ENCODE results near the gene FIGN. TPM values are rescaled to one million over a fixed set of nuclear protein-coding genes. Genes with fewer than 3 reads are reported as not detected.

The FIGN gene
- total RNA-seq, 1 donor: 3.5 TPM

DNA sequence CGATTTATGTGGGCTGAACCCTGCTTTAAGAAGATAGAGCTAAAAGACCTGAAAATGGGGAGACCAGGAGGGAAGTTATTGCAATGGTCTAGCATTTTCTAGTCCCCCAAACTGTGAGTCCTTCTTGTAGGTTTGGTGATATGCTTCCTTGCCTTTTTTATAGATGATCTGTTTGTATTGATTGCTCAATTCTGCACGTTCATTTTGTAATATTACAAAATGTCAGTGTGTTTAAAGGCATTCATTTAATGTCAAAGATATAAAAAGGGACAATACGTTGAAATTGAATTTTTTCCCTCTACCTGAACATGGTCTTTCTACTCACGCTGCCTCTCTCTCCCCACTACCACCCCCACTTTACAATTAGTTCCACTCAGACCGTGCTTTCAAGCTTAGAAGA, 5.6 kb upstream of the FIGN start:
- H3K4me3 ChIP-seq (ENCODE audit: low read depth, low read length): no peak overlapping the region
- DNase-seq (ENCODE audit: low read depth): no peak
- TF ChIP-seq, protein P1, sequence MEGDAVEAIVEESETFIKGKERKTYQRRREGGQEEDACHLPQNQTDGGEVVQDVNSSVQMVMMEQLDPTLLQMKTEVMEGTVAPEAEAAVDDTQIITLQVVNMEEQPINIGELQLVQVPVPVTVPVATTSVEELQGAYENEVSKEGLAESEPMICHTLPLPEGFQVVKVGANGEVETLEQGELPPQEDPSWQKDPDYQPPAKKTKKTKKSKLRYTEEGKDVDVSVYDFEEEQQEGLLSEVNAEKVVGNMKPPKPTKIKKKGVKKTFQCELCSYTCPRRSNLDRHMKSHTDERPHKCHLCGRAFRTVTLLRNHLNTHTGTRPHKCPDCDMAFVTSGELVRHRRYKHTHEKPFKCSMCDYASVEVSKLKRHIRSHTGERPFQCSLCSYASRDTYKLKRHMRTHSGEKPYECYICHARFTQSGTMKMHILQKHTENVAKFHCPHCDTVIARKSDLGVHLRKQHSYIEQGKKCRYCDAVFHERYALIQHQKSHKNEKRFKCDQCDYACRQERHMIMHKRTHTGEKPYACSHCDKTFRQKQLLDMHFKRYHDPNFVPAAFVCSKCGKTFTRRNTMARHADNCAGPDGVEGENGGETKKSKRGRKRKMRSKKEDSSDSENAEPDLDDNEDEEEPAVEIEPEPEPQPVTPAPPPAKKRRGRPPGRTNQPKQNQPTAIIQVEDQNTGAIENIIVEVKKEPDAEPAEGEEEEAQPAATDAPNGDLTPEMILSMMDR (IDR thresholded peaks at IDR 0.05; ENCODE audit: insufficient read depth, low read depth, low read length): no peak

DNA sequence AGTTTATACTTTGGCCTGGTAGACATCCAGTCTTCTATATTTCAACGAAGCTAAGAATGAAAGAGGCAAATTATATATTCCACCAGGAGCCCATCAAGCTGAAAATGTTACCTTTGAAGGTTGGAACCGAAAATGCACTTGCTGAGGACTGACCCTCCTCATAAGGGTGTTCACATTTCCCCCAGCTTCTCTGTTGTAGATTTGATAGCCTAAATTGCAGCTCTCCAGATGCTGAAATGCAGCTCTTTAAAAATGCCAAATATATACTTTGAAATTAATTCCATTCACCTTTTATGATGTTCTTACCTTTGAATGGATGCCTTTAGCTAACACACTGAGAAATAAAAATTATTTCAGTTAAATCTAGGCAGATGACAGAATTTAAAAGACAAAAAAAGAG, 1.8 kb upstream of the FIGN start:
- DNase-seq (ENCODE audit: low read depth): no peak
- TF ChIP-seq, protein P1 (IDR thresholded peaks at IDR 0.05; ENCODE audit: insufficient read depth, low read depth, low read length): no peak
- no peak overlapping the region for H3K4me3 ChIP-seq (ENCODE audit: low read depth, low read length)

DNA sequence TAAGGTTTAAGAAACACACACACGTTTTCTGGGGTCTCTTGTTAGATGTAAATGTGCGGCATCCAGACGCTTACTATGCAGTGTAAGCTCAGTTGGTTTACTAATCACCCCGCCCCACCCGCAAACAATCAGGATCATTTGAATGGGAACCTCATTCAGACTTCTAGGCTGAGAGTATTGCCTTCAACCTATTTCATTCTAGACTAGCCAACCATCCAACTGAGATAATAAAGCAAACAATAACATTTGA, 1.3 kb upstream of the FIGN start:
- H3K4me3 ChIP-seq (ENCODE audit: low read depth, low read length): peak overlapping the region; percentile 93
- TF ChIP-seq, protein P1 (IDR thresholded peaks at IDR 0.05; ENCODE audit: insufficient read depth, low read depth, low read length): no peak
- no peak for DNase-seq (ENCODE audit: low read depth)

DNA sequence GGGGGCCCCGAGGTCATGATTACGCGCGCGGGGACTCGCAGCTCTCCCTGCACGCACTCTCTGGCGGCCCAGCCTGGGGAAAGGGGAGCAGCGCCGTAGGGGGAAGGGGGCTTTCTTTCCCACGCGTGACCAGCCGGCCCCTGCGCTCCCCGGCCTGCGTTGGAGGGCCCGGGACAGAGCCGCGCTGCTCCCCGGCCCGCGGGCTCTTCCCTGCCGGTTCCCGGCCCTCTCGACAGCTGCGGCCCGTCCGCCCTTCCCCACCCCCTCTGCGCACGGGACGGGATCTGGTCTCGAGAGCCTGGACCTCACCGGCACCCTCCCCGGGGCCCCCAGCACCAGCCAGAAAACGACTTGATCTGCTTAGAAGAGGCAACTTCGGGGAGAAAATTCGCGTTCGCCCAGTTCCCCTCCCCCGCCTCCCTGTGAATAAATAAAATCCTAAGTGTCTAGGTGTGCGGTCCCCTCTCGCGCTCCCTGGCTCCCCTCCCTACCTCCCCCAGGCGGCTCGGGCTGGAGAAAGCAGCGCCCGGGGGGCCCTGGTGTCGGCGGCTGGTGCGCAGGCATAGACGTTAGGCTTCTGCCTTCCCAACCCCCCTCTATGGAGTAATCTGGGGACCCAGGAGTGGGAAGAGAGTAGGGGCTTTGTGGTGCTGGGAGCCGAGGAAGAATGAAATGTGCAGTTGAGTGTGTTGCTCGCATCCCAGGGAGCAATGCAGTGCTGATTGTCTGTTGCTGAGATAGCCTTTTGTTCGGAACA, 803 bp upstream of the FIGN start:
- peak; percentile 29 for DNase-seq (ENCODE audit: low read depth)
- H3K4me3 ChIP-seq (ENCODE audit: low read depth, low read length): peak overlapping the region; percentile 93
- TF ChIP-seq, protein P1 (IDR thresholded peaks at IDR 0.05; ENCODE audit: insufficient read depth, low read depth, low read length): peak; percentile 31

DNA sequence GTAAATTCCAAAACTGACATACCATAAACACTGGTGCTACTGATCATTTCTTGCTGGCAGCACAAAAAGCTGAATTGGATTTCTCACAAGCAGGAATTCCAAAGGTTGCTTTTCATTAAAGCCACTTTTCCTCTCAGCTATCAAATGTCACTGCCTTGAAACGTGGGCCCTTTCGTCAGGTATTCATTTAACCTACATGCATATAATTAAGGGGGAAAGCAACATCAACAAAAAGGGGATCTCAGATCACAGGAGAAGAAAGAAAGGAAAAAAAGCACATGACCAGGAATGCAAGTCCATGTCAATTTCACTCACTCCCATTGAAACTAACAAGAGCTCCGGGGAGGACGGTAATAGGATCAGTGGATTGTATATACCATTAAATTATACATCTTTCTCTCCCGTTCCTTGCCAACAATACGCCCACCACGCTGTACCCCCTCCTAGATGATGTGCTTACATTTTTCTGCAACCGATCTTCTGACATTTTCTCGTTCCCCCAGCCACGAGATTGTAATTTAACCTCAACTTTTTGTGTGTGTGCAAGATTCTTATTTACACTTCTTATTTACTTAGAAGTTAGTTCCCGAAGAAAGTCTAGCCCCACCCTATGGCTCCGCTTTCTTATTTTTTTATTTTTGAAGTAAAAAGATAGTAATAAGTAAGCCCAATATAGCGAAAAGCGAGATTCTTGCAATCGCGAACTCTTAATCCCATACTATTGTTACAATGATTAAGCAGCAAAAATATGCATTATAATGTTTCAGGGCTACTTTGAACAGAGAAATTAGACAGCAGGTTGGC, 725 bp downstream of the FIGN start:
- H3K4me3 ChIP-seq (ENCODE audit: low read depth, low read length): peak overlapping the region; percentile 93
- peak; percentile 24 for DNase-seq (ENCODE audit: low read depth)
- TF ChIP-seq, protein P1 (IDR thresholded peaks at IDR 0.05; ENCODE audit: insufficient read depth, low read depth, low read length): no peak

DNA sequence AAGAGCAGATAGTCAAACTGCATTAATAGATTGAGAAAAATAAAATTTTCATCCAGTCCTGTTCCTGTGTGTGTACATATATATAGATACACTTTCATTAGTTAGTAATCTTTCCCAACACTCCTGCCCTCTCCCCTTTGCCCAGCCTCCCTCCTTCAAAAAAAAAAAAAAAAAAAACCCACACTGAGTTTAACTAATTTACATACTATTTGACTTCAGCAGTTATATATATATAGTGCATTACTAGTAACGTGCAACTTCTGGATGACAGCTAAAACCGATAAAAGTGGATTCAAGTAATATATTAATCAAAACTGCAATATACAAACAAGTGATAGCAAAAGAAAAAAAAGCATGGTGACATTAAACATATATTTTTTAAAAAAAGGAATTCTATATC, 1.4 kb downstream of the FIGN start:
- peak overlapping the region; percentile 93 for H3K4me3 ChIP-seq (ENCODE audit: low read depth, low read length)
- TF ChIP-seq, protein P1 (IDR thresholded peaks at IDR 0.05; ENCODE audit: insufficient read depth, low read depth, low read length): no peak
- DNase-seq (ENCODE audit: low read depth): no peak

Measured in fibroblast of villous mesenchyme (primary cell).